ENCODE results near the gene LRMDA.

LRMDA gene

DNA sequence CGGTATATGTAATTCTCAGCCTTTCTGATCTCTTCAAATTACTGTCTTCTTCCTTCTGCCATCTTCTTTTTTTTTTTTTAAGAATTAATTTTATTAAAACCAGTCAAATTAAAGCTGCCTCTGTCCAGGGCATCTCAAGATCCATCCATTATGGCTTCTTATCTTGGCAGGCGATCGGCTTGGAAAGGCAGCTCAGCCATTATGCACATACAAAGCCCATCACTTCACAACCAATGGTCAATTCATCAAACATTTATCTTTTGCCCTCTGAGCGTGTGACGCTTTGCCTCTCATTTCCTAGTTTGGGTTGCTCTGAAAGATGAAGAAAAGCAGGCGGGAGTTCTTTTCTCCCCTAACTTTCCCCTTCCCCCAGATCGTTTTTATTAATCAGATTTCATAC, 591.6 kb downstream of the LRMDA start:
- TF ChIP-seq, protein P1, sequence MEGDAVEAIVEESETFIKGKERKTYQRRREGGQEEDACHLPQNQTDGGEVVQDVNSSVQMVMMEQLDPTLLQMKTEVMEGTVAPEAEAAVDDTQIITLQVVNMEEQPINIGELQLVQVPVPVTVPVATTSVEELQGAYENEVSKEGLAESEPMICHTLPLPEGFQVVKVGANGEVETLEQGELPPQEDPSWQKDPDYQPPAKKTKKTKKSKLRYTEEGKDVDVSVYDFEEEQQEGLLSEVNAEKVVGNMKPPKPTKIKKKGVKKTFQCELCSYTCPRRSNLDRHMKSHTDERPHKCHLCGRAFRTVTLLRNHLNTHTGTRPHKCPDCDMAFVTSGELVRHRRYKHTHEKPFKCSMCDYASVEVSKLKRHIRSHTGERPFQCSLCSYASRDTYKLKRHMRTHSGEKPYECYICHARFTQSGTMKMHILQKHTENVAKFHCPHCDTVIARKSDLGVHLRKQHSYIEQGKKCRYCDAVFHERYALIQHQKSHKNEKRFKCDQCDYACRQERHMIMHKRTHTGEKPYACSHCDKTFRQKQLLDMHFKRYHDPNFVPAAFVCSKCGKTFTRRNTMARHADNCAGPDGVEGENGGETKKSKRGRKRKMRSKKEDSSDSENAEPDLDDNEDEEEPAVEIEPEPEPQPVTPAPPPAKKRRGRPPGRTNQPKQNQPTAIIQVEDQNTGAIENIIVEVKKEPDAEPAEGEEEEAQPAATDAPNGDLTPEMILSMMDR (conservative IDR thresholded peaks at IDR 0.05): no peak
- no peak overlapping the region for H3K27ac ChIP-seq

DNA sequence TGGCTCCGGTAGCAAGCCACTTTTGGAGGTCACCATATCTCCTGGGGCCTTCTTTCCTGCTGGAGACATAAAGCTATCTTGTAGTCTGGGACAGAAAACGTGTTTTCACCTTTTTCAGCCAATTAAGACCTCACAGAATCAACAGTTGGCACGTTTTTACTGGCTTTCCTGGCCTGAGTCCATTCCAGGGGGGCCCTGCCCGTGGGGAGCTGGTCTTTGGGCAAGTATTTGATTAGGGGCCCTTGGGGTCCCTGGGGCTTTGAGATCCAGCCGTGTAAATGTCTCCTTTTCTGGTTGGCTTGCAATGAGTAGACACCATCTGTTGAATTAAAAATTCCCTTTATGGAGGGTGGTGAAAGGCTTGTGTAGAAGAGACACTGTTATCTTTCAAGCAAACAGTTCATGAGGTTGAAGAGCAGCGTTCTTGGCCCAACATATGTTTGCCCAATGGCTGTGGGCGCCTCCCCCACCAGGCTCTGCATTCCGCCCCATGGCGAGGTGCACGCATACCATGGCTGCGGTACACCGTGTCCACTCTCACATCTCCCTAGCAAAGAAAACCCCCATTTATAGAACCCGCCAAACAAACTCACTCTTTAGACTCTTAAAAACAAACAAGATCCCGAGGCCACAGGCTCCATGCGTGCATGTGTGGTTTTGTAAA, 593.2 kb downstream of the LRMDA start:
- H3K27ac ChIP-seq: no peak overlapping the region
- TF ChIP-seq, protein P1 (conservative IDR thresholded peaks at IDR 0.05): no peak

DNA sequence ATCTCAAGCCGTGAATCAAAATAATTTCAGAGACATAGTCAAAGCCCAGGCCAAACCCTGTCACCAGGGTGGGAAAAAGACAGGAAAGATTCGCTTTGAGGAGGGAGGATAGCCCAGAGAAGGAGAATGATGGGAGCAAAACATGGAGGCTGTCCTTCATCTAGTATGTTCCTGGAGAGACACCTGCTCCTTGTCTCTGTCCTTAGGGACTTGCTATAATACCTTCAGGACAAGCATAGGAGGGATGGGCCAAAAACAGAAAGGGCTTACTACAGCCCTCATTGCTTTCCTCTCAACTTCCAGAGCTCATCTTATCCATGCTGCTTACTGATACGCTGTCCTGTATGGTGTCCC, 593.7 kb downstream of the LRMDA start:
- no peak overlapping the region for H3K27ac ChIP-seq
- TF ChIP-seq, protein P1 (conservative IDR thresholded peaks at IDR 0.05): no peak

DNA sequence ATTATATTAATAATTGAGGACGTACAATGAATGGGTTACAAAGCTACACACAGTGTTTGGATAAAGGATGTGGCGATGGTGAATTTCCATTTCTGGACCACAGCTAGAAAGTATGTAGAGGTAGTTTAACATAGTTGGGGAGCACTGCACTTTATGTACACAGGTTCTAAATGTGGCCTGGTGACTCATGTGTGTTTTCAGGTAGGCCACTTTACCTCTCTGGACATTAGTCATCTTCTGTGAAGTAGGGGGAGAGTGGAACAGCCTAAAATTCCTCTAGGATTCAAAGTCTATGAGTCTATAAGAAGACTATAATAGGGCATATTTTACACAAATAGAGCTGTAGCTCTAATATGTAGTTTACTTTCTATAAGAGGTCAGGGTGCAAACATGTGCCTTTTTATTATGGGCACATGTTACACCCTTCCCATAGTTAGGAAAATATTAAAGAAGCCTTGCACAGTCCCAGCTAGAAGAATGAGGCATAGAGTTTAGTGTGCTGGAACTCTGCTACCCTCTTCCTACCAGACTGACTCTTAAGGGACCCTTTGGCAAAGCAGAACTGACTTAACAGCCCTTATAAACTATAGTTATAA, 594.9 kb downstream of the LRMDA start:
- no peak overlapping the region for H3K27ac ChIP-seq
- TF ChIP-seq, protein P1 (conservative IDR thresholded peaks at IDR 0.05): no peak

DNA sequence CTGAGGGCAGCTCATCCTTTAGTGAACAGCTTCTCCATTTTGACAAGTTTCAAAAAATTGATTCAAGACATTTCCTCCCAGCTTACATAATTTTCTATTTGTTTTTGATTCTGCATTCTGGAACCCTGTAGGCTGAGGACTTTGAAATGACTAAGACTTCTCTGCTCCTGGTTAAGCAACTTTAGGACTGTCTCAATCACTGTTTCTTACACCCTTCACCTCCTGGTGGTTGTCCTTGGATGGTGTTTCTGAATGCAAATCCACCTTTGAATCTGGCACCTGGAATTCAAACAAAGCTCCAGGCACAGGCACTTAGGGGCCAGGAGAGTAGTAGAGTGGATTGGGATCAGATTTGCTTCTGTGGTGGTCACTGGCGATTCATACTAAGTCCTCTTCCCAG, 595.5 kb downstream of the LRMDA start:
- TF ChIP-seq, protein P1 (conservative IDR thresholded peaks at IDR 0.05): no peak

DNA sequence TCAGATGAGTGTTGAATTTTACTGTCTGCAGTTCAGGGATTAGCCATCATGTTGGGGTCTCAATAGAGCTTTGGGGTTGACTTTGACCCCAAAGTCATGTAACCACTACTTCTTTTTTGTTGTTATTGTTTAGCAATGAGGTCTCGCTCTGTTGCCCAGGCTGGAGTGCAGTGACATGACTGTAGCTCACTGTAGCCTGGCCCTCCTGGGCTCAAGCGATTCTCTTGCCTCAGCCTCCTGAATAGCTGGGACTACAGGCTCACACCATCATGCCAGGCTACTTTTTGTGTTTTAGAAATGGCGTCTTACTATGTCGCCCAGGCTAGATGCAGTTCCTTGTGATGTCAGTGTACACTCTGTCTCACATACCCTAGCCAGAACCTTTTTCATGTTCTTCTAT, 598.4 kb downstream of the LRMDA start:
- H3K27ac ChIP-seq: no peak overlapping the region
- TF ChIP-seq, protein P1 (conservative IDR thresholded peaks at IDR 0.05): no peak

More for the DNA sequence above, 595.5 kb downstream of the LRMDA start:
- no peak overlapping the region for H3K27ac ChIP-seq

DNA sequence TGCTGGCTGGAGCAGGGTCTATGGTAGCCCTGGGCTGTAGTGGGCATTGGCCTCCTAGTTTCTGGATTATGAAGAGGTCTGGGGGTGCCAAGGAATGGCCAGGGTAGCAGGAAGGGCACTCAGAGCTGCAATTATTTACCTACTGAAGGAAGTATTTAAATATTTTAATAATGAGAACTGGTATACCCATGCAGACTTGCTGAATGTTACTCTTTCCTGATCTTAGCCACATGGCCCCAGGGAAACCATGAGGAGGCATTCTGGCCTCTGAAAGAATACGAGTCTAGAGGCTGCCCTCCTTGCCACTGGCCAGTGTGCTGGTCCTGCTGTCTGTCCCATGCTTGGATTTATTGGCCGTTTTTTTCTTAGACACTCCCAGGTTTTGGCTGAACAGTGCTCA, 599.7 kb downstream of the LRMDA start:
- peak overlapping the region; percentile 97; the same call in 1 of the 2 replicates for H3K27ac ChIP-seq

More for the DNA sequence above, 599.7 kb downstream of the LRMDA start:
- TF ChIP-seq, protein P1 (conservative IDR thresholded peaks at IDR 0.05): no peak

Data from VCaP (cell line).